GM12801 (cell line): ENCODE data around the gene SLC40A1.

Source experiments
- TF ChIP-seq, protein P1 (sequence below): IDR thresholded peaks from one replicate; pipeline ENCODE4 v1.5.1; 2011; ENCODE audit warnings: control low read depth; ENCODE audit not compliant: insufficient read length; ENCODE audit errors: extremely low read depth

The SLC40A1 gene

GRCh38 chr2:189594305-189594704, 13.7 kb upstream of the SLC40A1 start:
- TF ChIP-seq, protein P1, sequence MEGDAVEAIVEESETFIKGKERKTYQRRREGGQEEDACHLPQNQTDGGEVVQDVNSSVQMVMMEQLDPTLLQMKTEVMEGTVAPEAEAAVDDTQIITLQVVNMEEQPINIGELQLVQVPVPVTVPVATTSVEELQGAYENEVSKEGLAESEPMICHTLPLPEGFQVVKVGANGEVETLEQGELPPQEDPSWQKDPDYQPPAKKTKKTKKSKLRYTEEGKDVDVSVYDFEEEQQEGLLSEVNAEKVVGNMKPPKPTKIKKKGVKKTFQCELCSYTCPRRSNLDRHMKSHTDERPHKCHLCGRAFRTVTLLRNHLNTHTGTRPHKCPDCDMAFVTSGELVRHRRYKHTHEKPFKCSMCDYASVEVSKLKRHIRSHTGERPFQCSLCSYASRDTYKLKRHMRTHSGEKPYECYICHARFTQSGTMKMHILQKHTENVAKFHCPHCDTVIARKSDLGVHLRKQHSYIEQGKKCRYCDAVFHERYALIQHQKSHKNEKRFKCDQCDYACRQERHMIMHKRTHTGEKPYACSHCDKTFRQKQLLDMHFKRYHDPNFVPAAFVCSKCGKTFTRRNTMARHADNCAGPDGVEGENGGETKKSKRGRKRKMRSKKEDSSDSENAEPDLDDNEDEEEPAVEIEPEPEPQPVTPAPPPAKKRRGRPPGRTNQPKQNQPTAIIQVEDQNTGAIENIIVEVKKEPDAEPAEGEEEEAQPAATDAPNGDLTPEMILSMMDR: no peak

DNA sequence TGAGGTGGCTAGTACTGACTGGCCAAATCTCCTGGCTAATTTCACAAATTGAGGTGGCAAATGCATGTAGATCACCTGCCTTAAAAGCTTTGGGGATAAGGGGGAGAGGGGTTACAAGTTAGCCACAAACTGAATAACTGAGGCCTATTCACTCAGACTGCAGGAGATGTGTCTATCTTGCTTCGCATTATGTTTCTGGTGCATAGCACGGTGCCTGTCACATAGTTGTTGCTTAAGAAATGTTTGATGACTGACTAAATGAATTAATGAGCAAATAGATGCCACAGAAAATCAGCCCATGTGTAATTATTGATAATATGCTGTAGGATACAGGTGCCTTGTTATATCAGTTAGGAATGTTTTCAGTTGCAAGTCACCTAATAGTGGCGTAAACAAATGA, 12.5 kb upstream of the SLC40A1 start:
- TF ChIP-seq, protein P1: no peak

- TF ChIP-seq, protein P1: no peak
These were observed 11.9 kb upstream of the SLC40A1 start for GRCh38 chr2:189592353-189592984.

GRCh38 chr2:189587780-189588179, 7.2 kb upstream of the SLC40A1 start:
- TF ChIP-seq, protein P1: no peak

- TF ChIP-seq, protein P1: no peak
These were observed 4.7 kb upstream of the SLC40A1 start for GRCh38 chr2:189585226-189585756.

GRCh38 chr2:189584686-189585085, 4.1 kb upstream of the SLC40A1 start:
- TF ChIP-seq, protein P1: no peak

- TF ChIP-seq, protein P1: no peak
These were observed 2.9 kb upstream of the SLC40A1 start for GRCh38 chr2:189583227-189584198.
